ENCODE data around the gene HSPB6. TPM values are rescaled to one million over a fixed set of nuclear protein-coding genes. Genes with fewer than 3 reads are reported as not detected.

The HSPB6 gene
- total RNA-seq, result 0.43 TPM in 1 of 2 replicates, not detected in the other

GRCh38 chr19:35756377-35757230, at the start of gene HSPB6:
TSS of gene HSPB6 (minus strand) at chr19:35757029. CDS start at chr19:35757008, 21 bp downstream.

GRCh38 chr19:35775298-35776101, 18.7 kb upstream of the HSPB6 start, which contains the start of gene ARHGAP33:
TSS of gene ARHGAP33 (plus strand) at chr19:35775564. CDS start at chr19:35775659, 95 bp downstream.

GRCh38 chr19:35757749-35758608, 1.1 kb upstream of the HSPB6 start, which contains the start of gene PROSER3:
TSS of gene PROSER3 (plus strand) at chr19:35758176. CDS start at chr19:35758216, 40 bp downstream.

GRCh38 chr19:35748106-35749020, 8.5 kb downstream of the HSPB6 start, which contains the start of gene LIN37:
TSS of gene LIN37 (plus strand) at chr19:35748576. CDS start at chr19:35748725, 149 bp downstream.

GRCh38 chr19:35745328-35746086, 11.3 kb downstream of the HSPB6 start, which contains the start of the genes PSENEN and U2AF1L4:
TSS of gene PSENEN (plus strand) at chr19:35745651. CDS start at chr19:35745931, 280 bp downstream.
TSS of gene U2AF1L4 (minus strand) at chr19:35745418. CDS start at chr19:35745391, 27 bp downstream.

GRCh38 chr19:35742121-35742724, 14.6 kb downstream of the HSPB6 start, which contains the start of gene IGFLR1:
TSS of gene IGFLR1 (minus strand) at chr19:35742452. CDS start at chr19:35741180, 1,272 bp downstream.

GRCh38 chr19:35717665-35718344, 39.0 kb downstream of the HSPB6 start, which contains the start of gene KMT2B:
TSS of gene KMT2B (plus strand) at chr19:35718003. CDS start at chr19:35718019, 16 bp downstream.

Other genes with a start within 250 kb of the HSPB6 start
- gene DMKN, start 243.4 kb downstream of the HSPB6 start, total RNA-seq, result 75.0 and 131 TPM in 2 replicates
- 2.3 and 16.6 TPM in 2 replicates for gene SBSN, start 228.7 kb downstream of the HSPB6 start, total RNA-seq
- gene GAPDHS, start 223.6 kb downstream of the HSPB6 start, total RNA-seq, result not detected in 2 replicates
- gene TMEM147, start 211.4 kb downstream of the HSPB6 start, total RNA-seq, result 132 and 141 TPM in 2 replicates
- not detected in 2 replicates for gene ATP4A, start 193.4 kb downstream of the HSPB6 start, total RNA-seq
- gene PMIS2, start 170.9 kb downstream of the HSPB6 start, total RNA-seq, result not detected in 2 replicates
- gene HAUS5, start 144.3 kb downstream of the HSPB6 start, total RNA-seq, result 3.8 and 7.5 TPM in 2 replicates
- gene RBM42, start 128.0 kb downstream of the HSPB6 start, total RNA-seq, result 40.9 and 48.0 TPM in 2 replicates
- gene ETV2, start 115.3 kb downstream of the HSPB6 start, total RNA-seq, result not detected in 2 replicates
- gene COX6B1, start 108.7 kb downstream of the HSPB6 start, total RNA-seq, result 309 and 377 TPM in 2 replicates
- gene UPK1A, start 90.5 kb downstream of the HSPB6 start, total RNA-seq, result not detected in 2 replicates
- gene ZBTB32, start 52.5 kb downstream of the HSPB6 start, total RNA-seq, result not detected in 2 replicates
- gene KMT2B, start 39.0 kb downstream of the HSPB6 start, total RNA-seq, result 6.7 and 7.9 TPM in 2 replicates
- gene IGFLR1, start 14.6 kb downstream of the HSPB6 start, total RNA-seq, result not detected in 2 replicates
- gene U2AF1L4, start 11.6 kb downstream of the HSPB6 start, total RNA-seq, result 3.2 and 5.3 TPM in 2 replicates
- 15.9 and 18.1 TPM in 2 replicates for gene PSENEN, start 11.4 kb downstream of the HSPB6 start, total RNA-seq
- gene LIN37, start 8.5 kb downstream of the HSPB6 start, total RNA-seq, result 6.4 and 8.0 TPM in 2 replicates
- 2.9 and 4.0 TPM in 2 replicates for gene PROSER3, start 1.1 kb upstream of the HSPB6 start, total RNA-seq
- under 0.01 TPM in 1 of 2 replicates, not detected in the other for gene ARHGAP33, start 18.5 kb upstream of the HSPB6 start, total RNA-seq
- not detected in 2 replicates for gene PRODH2, start 55.8 kb upstream of the HSPB6 start, total RNA-seq
- not detected in 2 replicates for gene NPHS1, start 95.5 kb upstream of the HSPB6 start, total RNA-seq
- gene KIRREL2, start 99.9 kb upstream of the HSPB6 start, total RNA-seq, result not detected in 2 replicates
- gene APLP1, start 111.5 kb upstream of the HSPB6 start, total RNA-seq, result 1.7 TPM in 1 of 2 replicates, not detected in the other
- 3.8 and 7.2 TPM in 2 replicates for gene NFKBID, start 143.5 kb upstream of the HSPB6 start, total RNA-seq
- not detected in 2 replicates for gene HCST, start 145.5 kb upstream of the HSPB6 start, total RNA-seq
- not detected in 2 replicates for gene TYROBP, start 151.3 kb upstream of the HSPB6 start, total RNA-seq
- 1.7 and 2.1 TPM in 2 replicates for gene LRFN3, start 179.3 kb upstream of the HSPB6 start, total RNA-seq
- 14.2 and 26.9 TPM in 2 replicates for gene SDHAF1, start 238.2 kb upstream of the HSPB6 start, total RNA-seq